ENCODE measurements around the gene PLPP4.

DNA sequence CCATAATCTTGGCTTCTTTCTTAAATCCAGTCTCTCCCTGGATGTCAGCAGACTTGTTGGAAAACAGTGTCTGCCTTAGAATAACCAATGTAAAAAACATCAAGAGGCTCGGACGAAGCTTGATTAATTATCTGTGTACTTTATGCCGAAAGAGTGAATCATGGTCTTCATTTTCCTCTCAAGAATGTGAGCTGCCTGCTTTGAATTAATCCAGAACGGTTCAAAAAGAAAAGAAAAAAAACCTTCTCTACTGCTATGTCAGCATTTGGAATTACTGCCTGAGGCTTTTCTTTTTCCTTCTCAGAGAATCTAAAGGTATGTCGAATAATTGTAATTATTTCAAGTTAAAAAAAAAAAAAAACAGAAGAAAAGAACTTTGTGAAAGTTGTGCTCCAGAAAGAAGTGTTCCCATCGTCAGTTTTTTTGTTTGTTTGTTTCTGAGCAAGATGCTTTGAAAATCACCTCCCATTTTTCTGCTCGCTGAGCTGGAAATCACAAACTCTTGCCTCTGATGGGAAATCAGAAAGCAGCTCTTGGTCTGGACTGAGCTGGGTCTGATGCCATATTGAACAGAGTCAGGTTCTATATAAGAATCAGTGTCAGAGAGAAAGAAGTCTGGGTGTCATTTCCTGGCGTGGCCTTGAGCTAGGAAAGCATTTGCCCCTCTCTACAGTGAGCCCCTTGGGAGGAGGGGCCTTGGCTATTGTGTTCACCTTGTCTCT, 20.2 kb downstream of the PLPP4 start:
- TF ChIP-seq ARNTL (CRISPR knock-in tag; IDR thresholded peaks at IDR 0.05; ENCODE audit: borderline replicate concordance, low read depth) (no peak), RARB (CRISPR knock-in tag; IDR thresholded peaks at IDR 0.05) (no peak), ZFP3 (CRISPR knock-in tag; IDR thresholded peaks at IDR 0.05) (no peak), ZFP30 (CRISPR knock-in tag; IDR thresholded peaks at IDR 0.05) (no peak), ZC3H10 (CRISPR knock-in tag; IDR thresholded peaks at IDR 0.05) (no peak), ESRRG (CRISPR knock-in tag; IDR thresholded peaks at IDR 0.05) (no peak)
- TF ChIP-seq, protein P1, sequence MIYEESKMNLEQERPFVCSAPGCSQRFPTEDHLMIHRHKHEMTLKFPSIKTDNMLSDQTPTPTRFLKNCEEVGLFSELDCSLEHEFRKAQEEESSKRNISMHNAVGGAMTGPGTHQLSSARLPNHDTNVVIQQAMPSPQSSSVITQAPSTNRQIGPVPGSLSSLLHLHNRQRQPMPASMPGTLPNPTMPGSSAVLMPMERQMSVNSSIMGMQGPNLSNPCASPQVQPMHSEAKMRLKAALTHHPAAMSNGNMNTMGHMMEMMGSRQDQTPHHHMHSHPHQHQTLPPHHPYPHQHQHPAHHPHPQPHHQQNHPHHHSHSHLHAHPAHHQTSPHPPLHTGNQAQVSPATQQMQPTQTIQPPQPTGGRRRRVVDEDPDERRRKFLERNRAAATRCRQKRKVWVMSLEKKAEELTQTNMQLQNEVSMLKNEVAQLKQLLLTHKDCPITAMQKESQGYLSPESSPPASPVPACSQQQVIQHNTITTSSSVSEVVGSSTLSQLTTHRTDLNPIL (CRISPR knock-in tag; IDR thresholded peaks at IDR 0.05; ENCODE audit: low read depth): no peak

Measured in SK-N-SH treated with all-trans-retinoic acid at 6 μM for 48 hours (cell line).